GF-D8 (cell line): ENCODE measurements around the gene CACNG6.

Source experiments
- DNase-seq: peaks from one replicate; lab custom pipeline; 2025; lab: John Stamatoyannopoulos, UW

The CACNG6 gene

DNA sequence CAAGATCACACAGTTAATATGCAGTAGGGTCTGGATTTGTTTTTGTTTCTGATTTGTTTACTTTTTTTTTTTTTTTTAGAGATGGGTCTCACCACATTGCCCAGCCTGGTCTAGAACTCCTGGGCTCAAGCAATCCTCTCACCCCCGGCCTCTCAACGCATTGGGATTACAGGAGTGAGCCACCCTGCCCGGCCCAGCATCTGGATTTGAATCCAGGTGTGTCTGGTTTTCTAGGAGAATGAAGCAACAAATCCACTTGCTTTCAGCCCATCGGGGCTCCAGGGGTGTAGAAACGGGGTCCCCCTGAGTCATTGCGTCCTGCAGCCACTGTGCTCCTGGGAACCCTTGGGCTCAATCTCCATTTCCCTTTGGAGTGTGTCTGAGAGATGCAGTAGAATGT, 22.1 kb upstream of the CACNG6 start:
- DNase-seq, result no peak

DNA sequence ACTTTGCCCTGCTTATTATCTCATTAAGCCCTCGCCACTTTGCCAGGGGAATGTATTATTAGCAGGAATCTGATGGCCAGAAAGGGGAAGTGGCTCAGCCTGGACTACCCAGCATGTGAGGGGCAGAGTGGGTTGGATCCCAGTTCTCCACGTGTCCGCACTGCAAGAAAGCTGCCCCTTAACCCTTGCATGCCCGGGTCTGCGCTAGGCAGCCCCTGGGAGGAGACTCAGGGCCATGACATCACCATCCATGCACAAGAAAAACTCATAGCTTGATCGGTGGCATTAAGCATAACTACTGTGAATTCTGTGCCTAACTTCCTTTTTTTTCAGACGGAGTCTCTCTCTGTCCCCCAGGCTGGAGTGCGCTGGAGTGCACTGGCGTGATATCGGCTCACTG, 19.8 kb upstream of the CACNG6 start:
- no peak for DNase-seq

DNA sequence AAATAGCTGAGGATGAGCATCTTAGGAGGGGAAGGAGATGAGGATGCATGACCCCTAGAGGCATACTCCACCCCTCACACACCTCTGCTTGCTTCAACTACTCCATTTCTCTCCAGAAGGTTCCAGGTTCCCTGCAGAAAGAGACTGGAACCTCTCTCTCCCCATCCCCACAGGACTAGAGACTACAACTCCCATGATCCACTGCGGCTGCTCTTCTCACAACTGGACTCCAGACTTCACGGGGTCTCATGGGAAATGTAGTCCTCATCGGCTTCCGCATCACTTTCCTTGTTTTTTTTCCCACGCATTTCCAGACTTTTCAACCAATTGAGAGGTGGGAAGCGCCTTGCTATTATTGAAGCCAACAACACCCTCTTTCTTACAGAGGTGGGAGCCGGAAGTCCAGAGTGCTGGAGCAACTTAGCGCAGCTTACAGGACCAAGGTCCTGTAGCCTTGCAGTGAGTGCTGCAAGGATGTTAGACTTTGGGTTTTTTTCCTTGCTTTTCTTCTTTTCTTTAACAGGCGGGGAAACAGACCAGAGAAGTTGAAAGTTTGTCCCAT, 13.9 kb upstream of the CACNG6 start:
- DNase-seq, result peak; percentile 45

DNA sequence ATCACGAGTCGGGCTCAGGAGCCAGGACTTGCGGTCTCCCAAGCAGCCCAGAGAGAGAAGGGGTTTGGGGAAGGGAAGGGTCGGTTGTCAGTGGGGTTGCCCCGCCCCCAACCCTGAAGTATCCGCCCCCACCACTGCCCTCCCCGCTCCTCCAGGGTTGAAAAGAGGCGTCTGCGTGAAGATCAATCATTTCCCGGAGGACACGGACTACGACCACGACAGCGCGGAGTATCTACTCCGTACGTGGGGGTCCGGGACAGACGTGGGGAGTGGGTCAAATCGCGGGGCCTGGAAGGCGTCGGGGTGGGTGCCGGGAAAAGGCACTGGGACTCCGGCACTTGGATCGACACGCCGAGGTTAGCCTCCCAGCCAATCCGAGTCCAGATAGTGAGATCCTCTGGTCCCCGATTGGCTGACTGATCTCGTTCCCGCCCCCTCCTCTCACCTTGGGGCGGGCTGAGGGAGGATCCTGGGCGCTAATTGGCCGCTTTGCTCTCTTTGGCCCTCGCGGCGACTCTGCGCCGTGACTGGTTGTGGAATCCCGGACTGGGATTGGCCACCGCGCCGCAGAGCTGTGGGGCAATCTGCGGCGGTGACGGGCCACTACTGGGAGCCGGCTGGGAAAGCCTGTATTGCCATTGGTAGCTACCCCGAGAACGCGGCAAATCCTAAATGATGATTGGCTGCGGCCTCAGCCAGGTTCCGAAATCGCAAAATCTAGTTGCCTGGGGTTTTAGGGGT, 13.3 kb upstream of the CACNG6 start:
- peak; percentile 5 for DNase-seq

DNA sequence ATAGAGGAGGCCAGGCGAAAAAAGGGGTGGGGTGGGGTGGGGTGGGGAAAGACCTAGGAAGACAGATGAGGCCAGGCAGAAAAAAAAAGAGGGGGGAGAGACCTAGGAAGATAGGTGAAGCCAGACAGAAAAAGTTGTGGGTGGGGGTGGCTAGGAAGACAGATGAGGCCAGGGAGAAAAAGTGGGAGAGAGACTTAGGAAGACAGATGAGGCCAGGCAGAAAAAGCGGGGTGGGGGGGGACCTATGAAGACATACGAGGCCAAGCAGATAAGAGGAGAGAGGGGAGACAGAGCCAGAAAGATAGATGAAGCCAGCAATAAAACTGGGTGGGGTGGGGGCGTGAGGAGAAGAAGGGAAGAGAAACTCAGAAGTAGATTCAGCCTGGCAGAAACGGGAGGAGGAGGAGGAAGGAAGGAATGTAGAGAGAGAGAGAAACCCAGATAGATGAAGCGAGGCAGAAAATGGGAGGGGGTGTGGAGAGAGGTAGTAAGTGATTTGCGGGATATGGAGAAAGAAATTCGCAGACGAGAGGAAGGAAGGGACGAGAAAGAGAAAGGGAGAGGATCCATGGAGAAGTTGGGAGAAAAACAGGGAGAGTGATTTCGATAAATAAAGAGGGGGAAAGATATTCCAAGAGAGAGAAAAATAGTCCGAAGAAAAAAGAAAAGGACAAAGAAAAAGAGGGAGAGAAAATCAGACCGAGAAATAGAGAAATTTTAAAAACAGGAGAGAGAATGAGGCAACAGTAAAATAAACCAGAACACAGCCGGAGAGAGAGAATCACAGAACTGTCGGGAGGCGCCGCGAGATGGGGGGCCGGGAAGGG, 12.2 kb upstream of the CACNG6 start:
- DNase-seq, result no peak

DNA sequence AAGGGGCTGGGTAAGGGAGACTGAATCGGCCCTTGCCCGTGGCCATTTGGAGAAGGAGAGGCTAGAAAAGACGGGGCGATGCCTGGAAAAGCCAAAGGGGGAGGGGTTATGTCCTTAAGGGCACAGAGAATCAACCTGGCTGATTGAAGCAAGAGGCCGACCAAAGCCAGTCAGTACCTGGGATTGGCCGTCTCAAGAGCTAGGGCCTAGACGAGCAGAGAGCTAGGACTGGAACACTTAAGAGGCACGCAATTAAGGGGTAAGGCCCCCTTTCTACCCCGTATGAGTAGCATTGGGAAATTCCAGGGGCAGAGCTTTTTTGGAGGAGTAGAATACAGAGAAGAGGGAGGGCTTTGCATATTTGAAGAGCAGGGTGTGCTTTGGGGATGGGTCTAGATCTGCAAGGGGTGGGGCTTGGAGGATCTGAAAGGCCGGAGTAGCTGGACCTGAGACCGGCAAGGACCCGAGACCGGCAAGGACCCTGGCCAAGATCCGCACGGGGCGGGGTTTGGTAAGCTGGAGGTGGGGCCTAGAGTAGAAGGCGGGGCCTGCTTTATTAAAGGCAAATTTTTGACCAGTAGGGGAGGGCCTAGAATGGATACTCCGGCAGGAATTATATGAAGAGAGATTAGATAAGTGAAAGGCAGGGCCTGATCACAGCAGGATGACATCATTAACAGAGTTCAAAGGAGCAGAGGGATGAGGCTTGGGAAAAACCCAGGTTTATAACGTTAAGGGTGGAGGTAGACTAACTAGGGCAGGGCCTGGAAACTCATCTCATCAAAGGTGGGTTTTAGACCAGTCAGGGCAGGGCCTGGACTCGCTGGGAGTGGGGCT, 10.7 kb upstream of the CACNG6 start:
- DNase-seq, result no peak

DNA sequence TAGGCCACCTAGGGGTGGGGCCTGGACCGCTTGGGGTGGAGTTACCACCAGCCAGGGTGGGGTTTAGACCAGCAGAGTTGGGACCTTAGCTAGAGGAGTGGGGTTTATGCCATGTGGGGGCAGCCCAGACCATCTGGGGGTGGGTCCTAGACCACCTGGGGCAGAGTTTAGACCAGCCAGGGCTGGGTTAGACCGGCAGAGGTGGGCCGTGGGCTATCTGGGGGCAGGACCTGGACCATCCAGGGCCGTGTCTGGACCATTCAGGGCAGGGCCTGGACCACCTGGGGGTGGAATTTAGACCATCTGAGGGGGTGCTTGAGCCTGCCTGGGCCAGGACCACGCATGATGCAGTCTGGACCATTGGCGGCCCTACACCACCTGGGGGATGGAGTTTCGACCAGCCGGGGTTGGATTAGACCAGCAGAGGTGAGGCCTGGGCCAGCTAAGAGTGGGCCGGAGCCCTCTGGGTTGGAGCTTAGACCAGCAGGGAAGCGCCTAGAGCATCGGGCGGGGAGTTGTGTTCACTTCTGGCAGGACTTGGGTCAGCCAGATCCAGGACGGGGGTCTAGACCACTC, 10.0 kb upstream of the CACNG6 start:
- DNase-seq, result no peak

DNA sequence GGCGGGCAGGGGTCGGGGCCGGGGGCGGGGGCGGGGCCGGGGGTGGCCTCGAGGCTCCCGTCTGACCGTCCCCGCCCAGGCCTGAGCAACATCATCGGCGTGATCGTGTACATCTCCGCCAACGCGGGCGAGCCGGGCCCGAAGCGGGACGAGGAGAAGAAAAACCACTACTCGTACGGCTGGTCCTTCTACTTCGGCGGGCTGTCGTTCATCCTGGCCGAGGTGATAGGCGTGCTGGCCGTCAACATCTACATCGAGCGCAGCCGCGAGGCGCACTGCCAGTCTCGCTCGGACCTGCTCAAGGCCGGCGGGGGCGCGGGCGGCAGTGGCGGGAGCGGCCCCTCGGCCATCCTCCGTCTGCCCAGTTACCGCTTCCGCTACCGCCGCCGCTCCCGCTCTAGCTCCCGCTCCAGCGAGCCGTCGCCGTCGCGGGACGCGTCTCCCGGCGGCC, 9.4 kb upstream of the CACNG6 start:
- no peak for DNase-seq

DNA sequence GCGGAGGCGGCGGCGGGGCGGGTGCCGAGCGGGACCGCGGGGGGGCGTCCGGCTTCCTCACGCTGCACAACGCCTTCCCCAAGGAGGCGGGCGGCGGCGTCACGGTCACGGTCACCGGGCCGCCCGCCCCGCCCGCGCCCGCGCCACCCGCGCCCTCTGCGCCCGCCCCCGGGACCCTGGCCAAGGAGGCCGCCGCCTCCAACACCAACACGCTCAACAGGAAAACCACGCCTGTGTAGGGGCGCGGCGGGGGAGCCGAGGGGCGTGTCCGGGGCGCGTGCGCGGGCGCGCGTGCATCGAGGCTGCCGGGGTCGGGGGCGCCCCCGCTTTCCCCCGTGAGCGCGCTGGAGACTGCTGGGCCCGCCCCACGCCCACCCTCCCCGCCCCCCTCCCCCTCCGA, 8.8 kb upstream of the CACNG6 start:
- no peak for DNase-seq

DNA sequence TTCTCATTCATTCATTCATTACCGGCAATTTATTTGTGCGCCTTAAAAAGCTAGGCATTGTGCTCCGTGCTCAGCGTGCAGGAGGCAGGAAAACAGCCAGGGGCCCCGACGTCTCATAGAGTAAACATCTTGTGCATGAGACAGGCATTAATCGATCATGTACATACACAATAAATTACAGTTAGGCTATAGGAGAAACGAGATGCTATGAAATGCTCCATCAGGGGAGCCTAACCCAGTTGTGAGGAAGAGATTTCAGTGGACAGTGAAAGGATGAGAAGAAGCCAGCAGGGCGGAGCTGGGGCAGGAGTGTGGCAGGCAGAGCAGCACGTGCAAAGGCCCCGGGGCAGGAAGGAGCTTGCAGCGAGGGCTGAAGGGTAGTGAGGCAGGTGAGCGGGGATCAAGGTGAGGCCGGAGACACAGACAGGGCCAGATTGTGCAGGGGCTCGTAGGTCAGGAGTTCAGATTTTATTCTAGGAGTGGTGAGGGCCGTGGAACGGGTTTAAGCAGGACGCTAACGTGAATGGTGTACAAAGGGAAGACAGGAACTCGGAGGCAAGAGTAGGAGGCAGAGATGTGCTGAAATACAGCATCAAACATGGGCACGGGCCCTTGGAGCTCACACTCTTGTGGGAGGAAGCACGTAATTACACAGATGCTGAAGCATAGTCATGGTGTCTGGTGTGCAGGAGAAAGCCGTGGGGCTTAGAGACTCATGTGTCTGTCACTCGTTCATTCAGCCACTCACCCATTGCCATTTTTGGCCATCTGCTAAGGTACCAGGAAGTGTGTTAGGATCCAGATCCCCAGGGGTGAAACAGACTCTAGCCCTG, 7.8 kb upstream of the CACNG6 start:
- no peak for DNase-seq

DNA sequence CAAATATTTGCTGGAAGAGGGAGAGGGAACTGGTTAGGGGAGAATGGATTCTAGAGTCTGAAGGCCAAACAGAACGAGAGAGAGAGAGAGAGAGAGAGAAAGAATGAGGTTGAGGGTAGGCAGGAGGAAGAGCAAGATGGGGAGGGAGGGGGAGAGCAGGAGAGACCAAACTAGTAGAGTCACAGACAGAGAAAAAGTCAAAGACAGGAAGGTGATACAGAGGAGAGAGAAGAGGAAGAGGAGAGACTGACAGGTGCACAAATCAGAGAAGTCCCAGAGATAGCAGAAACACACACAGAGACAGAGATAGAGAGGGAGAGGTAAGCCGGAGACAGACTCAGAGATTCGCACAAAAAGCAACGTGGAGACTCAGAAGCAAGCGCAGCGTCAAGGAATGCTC, 5.6 kb upstream of the CACNG6 start:
- DNase-seq, result no peak

DNA sequence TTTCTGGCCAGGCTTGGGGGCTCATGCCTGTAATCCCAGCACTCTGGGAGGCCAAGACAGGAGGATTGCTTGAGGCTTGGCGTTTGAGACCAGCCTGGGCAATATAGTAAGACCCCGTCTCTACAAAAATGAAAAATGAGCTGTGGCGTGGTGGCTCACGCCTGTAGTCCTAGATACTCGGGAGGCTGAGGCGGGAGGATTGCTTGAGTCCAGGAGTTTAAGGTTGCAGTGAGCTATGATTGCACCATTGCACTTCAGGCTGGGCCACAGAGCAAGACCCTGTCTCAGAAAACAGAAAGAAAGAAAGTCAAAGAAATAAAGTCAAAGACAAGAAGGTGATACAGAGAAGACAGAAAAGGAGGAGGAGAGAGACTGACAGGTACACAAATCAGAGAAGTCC, 2.5 kb upstream of the CACNG6 start:
- DNase-seq, result no peak

DNA sequence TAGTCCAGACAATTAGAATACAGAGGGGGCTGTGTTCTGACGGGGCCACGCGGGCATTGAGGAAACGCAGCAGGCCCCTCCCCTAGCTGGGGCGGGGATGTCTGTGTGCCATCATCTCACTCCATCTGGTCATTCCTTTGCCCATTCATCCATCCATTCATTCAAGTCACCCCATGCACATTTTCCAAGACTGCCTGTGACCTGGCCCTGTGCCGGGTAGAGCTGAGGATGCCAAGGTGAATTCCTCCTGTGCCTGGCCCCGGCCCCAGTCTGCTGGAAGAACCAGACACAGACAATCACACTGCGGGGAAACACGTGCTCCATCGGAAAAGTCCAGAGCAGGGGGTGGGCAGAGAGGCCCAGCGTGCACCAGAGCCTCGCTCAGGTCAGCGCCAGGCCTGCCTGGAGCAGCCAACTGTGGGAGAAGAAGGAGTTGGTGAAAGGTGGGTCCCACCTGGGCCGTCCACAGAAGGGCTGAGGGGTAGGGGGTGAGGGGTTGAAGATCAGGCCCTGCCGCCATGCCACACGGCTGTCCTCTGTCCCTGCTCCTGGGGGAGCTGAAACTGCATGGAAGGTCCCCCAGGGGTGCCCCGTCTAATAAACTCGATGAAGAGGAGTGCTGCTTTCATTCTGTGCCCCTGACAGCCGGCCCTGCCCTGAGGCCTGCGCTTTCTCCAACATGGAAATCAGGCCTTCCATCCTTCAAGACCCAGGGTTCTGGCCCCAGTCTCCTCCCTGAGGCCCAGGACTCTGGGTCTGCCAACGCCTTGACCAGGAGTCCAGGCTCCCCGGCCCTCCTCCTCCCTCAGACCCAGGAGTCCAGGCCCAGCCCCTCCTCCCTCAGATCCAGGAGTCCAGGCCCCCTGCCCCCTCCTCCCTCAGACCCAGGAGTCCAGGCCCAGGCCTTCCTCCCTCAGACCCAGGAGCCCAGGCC, 1.6 kb upstream of the CACNG6 start:
- no peak for DNase-seq

DNA sequence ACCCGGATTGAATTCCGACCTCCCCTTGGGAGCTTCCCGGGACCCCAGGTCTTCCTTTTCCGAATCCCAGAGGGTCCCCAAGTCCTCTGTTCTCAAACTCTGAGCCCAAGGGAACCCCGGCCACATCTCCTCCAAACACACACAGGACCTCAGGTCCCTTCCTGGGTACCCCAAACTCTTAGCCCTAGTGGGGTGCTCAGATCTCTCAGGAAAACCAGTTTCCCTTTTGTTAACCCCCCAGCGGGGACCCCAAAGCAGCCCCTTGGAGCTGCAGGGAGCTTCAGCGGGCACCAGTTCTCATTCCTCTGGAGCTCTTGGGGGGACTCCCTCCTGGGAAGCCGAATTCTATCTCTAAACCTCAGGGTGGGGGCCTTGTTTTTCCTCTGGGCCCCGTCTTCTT, 774 bp downstream of the CACNG6 start:
- DNase-seq, result no peak

DNA sequence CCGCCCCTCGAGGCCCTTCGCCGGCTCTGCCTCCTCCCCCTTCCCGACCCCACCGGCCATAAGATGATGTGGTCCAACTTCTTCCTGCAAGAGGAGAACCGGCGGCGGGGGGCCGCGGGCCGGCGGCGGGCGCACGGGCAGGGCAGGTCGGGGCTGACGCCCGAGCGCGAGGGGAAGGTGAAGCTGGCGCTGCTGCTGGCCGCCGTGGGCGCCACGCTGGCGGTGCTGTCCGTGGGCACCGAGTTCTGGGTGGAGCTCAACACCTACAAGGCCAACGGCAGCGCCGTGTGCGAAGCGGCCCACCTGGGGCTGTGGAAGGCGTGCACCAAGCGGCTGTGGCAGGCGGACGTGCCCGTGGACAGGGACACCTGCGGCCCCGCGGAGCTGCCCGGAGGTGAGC, 1.4 kb downstream of the CACNG6 start:
- DNase-seq, result no peak

DNA sequence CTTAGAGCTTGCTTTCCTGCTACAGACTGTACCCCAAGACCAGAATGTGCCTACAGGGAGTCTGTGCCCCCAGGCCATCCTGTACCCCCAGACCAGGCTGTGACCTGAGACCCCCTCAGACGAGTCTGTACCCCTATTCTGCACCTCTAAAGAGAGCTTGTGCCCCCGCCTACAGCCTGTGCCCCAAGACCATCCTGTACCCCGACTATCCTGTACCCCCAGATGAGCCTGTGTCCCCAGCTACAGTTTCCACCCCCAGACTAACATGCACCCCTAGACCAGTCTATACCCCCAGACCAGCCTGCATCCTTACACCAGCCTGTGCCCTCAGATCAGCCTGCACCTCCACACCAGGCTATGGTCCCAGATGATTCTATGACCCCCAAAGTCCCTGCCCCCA, 2.0 kb downstream of the CACNG6 start:
- no peak for DNase-seq

DNA sequence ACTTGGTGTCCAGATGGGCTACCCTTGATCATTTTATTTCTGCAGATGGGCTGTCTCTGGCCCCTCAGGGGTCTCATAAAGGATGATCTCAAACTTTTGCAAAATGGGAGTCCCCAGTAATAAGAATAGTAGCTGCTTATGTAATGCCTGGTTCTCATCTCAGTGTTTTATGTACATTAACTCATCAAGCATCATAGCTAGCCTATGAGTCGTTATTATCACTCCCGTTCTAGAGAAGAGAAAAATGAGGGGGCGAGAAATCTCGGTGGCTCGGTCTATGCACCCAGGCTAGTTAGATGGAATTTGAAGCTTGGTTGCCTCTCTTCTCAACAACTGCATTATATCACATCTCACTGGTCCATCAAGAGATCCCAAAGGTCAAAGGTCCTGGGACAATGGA, 3.4 kb downstream of the CACNG6 start:
- no peak for DNase-seq

DNA sequence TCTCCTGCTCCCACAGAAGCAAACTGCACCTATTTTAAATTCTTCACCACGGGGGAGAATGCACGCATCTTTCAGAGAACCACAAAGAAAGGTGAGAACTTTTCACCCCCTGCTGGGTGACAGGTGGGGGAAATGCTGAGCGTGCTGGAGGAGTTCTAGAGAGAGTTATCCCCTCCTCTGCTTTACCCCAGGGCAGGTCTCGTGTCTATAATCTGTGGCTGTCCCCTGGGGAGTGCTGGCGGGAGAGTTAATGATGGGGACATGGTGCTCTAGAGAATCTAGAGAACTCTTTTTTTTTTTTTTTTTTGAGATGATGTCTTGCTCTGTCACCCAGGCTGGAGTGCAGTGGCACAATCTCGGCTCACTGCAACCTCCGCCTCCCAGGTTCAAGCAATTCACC, 6.8 kb downstream of the CACNG6 start:
- DNase-seq, result no peak

DNA sequence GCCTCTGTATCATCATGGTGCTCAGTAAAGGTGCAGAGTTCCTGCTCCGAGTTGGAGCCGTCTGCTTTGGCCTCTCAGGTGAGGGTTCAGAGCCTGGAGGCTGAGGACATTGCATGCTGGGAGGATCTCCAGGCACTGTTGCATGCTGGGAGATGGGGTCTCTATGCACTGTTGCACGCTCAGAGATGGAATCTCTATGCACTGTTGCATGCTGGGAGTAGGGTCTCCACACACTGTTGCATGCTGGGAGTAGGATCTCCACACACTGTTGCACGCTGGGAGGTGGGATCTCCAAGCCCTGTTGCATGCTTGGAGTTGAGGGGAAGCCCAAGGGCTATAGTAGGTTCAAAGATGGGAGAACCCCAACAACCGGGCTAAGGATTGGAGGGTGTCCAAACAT, 8.3 kb downstream of the CACNG6 start:
- DNase-seq, result no peak

DNA sequence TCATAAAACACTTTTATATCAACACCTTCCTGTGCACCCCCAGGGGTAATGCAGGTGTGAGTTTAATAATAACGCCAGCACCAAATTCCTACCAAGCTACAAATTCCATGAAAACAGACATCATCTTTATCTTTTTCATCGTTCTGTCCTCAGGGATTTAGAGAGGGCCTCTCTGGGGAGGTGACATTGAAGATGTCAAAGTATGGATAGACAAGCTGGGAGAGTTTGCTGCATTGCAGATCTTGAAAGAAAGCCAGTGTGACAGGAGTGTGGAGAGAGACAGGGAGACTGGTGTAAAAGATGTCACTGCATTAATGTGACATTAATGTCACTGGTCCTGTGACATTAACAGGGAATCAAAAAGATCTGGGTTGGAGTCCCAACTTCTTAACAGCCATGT, 10.1 kb downstream of the CACNG6 start:
- DNase-seq, result no peak
